ENCODE data around the gene RNASEH2B.

Gene RNASEH2B, protein sequence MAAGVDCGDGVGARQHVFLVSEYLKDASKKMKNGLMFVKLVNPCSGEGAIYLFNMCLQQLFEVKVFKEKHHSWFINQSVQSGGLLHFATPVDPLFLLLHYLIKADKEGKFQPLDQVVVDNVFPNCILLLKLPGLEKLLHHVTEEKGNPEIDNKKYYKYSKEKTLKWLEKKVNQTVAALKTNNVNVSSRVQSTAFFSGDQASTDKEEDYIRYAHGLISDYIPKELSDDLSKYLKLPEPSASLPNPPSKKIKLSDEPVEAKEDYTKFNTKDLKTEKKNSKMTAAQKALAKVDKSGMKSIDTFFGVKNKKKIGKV

DNA sequence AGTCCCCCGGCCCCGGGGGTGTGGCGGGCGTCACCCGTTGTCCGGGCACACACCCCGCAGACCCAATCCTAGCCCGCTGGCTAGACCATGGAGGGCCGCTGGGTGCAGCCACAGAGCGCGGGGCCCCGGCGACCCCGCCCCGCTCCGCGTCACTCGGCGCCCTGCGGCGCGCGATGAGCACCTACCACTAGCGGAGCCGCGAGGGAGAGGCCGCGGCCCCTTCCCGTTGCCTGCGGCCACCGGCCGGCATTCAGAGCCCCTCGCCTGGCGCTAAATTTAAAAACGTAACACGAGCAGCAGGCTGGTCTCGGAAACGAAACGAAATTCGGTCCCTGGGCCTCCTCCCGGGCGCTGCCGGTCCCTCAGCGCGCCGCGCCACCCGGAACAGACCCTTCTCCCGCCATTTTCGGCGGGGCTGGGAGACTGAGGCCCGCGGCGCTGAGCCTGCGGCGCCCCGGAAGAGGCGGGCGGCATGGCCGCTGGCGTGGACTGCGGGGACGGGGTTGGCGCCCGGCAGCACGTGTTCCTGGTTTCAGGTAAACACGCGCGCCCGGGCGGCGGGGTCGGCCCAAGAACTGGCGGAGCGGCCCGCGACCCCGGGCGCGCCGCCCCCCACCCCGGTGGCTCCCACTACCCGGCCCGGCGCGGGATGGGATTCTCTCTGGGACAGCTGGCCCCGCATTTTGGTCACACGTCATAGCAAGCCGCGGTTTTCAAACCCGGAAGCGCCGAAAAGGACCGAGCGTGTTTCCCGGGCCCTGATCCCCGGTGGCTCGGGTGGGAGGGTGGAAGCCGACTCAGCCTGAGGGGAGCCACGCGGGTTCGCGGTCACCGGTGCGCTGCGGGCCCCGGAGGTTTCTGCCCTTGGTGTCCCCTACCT, at the start of gene RNASEH2B:
Gene RNASEH2B (plus strand): TSS at position 187 of the 880 bp plus-strand sequence. CDS start 286 bp downstream, at position 473.
- peak; percentile 69 for DNase-seq

- DNase-seq: no peak
Observed at GRCh38 chr13:50864492-50864891, 45.1 kb upstream of the RNASEH2B start.

DNA sequence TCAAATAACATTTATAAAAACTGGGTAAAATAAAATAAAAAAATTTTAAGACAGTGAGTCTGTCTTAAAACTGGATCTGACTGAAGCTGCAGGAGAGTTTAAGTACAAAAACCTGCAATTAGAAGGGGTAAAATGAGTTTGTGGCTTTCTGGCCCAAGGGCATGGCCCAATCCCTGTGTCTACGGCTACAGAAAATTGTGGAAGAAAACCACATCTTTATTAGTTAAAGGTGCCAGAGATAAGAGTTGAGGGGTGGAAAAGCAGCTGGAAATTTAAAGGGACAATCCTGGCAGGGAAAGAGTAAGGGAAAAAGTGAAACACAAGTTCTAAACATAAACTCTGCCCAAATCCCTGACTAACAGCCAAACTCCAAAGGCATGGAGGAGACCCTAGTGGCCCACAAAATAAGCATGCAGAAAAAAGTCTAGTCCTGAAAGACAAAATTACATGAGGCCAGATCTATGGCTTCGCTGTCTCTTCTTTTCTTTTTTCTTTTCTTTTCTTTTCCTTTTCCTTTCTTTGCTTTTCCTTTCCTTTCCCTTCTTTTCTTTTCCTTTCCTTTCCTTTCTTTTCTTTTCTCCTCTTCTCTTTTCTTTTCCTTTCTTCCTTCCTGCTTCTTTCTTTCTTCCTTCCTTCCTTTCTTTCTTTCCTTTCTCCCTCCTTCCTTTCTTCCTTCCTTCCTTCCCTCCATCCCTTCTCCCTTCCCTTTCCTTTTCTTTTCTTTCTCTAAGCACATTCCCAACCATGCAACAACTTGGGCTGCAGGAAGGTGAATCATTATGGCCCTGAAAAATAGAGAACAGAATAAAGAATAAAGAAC, 42.6 kb upstream of the RNASEH2B start:
- no peak for DNase-seq

- no peak for DNase-seq
Observed at GRCh38 chr13:50867637-50867945, 42.0 kb upstream of the RNASEH2B start.

- no peak for DNase-seq
Observed at GRCh38 chr13:50871405-50871804, 38.2 kb upstream of the RNASEH2B start.

- DNase-seq: no peak
Observed at GRCh38 chr13:50873467-50873866, 36.1 kb upstream of the RNASEH2B start.

- no peak for DNase-seq
Observed at GRCh38 chr13:50873991-50874390, 35.6 kb upstream of the RNASEH2B start.

GRCh38 chr13:50882816-50883435, 26.7 kb upstream of the RNASEH2B start:
- DNase-seq: no peak

DNA sequence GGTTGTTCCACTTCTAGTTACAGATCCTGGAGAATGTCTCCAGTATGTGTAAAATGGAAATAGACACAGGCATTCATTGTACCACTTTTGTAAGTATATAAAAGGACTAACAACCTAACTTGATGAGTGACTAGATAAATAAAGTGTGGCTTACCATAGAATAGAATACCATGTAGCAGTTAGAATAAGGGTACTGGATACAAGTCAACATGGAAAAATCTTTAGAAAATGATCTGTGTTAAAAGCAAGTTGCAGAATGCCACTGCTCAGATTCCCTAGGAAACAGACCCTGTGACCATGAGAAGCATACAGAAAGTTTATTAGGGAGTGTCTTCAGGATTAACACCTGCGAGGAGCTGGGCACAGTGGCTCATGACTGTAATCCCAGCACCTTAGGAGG, 25.9 kb upstream of the RNASEH2B start:
- no peak for DNase-seq

DNA sequence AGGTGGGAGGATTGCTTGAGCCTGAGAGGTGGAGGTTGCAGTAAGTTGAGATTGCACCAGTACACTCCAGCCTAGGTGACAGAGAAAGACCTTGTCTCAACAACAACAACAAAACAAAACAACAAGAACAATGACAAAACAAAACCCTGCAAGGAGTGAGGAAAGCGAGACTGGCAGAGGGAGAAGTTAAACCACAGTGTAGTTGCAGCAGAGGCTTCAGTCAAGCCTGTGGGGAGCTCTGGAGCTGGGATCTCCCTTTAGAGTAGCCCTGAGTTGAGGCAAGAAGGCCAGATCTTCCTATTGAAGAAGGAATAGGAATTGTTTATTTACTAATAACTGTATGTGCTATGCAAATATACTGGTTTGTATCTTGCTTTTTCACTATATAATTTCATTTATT, 25.3 kb upstream of the RNASEH2B start:
- no peak for DNase-seq

GRCh38 chr13:50887151-50887550, 22.4 kb upstream of the RNASEH2B start:
- no peak for DNase-seq

DNA sequence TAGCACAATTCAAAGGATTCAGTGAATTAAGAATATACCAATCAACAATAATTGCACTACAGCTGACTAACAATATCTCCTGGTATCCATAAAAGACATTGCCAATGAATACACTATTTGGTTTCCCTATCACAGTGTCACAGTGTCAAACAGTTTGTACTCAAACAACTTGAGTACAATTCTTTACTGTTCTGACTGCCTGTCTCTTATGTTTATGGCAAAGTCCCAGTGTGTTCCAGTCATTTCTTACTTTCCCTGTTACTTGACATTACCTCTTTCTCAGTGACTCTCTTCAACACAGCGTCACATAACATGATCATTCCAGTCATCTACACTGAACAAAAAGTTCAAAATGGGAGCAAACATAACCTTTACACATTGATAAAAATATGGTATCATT, 21.2 kb upstream of the RNASEH2B start:
- no peak for DNase-seq

GRCh38 chr13:50889317-50889716, 20.3 kb upstream of the RNASEH2B start:
- no peak for DNase-seq

- no peak for DNase-seq
Observed at GRCh38 chr13:50891206-50891605, 18.4 kb upstream of the RNASEH2B start.

DNA sequence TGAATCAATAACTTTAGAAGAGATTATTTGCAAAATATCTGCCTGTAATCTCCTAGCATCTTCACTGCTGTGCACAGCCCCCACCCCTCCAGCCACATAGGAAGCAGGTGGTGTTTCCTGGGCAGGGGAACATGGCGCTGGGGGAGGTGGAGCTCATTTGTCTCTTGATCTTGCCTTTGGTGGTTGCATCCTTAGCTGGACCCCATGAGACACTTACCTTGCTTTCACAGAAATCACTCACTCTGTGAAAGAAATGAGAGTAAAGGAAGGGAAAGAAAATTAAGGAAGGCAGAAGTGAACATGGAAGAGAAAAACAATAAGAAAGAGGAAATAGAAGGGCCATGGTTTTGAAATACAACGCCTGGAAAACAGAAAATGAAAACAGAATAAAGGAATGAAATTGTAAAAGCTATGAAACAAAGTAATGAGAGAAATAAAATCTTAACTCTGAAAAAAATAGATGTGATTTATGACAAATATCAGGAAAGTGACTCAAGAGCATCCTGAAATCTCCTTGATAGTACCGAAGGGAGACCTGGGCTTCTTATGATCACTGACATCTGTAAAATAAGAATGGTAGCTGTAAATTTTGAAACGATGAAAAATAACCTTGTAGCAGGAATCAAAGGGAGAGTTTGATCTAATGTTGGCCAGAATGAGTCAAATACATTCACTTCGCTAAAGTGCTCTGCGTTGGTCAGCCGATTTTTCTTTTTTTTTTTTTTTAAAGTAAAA, 17.2 kb upstream of the RNASEH2B start:
- no peak for DNase-seq

GRCh38 chr13:50893211-50893852, 16.3 kb upstream of the RNASEH2B start:
- DNase-seq: peak; percentile 10

- no peak for DNase-seq
Observed at GRCh38 chr13:50894012-50894411, 15.6 kb upstream of the RNASEH2B start.

GRCh38 chr13:50894504-50894903, 15.1 kb upstream of the RNASEH2B start:
- DNase-seq: no peak

DNA sequence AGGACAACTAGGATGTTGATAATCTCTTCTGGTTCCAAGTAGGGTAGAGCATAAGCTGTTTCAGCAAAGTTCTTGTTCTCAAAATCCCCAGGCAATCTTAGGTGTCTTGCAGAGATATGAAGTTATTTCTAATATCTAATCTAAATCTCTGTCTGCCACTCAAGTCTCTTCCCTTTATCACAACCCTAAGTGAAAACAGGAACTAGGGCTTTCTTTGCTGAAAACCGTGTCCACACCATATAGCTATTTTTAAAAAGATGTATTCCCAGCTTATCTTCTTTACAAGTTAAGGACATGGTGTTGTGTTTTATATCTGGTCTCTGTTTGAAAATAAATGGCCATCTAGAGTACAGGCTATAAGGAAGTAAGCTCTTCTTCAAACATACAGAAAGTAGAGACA, 11.3 kb upstream of the RNASEH2B start:
- DNase-seq: no peak

- no peak for DNase-seq
Observed at GRCh38 chr13:50901701-50902100, 7.9 kb upstream of the RNASEH2B start.

DNA sequence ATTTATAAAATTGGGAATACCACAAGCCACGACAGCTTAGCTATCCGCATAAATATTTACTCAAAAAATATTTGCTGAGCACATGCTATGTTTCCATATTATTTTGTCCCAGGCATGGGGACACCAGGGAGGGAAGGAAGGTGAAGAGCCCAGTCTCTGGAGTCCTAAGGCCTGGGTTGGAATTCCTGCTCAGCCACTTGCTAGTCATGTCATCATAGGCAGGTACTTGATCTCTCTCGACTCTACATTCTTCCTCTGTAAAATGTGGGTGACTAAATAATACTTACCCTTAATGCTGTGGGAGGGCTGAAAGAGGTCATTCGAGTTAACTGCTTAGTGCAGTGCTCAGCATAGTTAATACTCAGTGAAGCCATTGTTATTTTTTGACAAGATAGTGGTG, 4.3 kb upstream of the RNASEH2B start:
- no peak for DNase-seq

- DNase-seq: no peak
Observed at GRCh38 chr13:50907781-50908180, 1.8 kb upstream of the RNASEH2B start.
